Colon (tissue), 2 donors: ENCODE data around the gene GIGYF2.
"Not testable (repeated sequence)": the region's sequence is repeated elsewhere in the genome, so short reads cannot be mapped to it uniquely, and the experiment has no call there.

Experiments used
- FAIRE-seq: peaks from 2 replicates; lab custom pipeline; 2012; peaks lifted over from hg19 to GRCh38; lab: Jason Lieb, UNC
- donor health status: control.
- donor health status: control.

Gene GIGYF2

DNA sequence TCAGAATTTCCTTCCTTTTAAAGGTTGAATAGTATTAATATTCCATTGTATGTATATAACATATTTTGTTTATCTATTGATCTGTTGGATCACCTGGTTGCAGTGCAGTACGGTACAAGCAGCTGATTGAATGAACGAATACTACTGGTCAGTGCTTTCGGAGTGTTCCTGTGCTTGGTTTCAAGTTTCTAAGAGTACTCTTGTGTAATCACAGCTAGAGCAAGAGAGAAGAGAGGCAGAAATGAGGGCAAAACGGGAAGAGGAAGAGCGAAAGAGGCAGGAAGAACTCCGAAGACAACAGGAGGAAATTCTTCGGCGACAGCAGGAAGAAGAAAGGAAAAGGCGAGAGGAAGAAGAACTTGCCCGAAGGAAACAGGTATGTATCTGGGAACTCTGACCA, 119.5 kb downstream of the GIGYF2 start:
- FAIRE-seq = no peak

DNA sequence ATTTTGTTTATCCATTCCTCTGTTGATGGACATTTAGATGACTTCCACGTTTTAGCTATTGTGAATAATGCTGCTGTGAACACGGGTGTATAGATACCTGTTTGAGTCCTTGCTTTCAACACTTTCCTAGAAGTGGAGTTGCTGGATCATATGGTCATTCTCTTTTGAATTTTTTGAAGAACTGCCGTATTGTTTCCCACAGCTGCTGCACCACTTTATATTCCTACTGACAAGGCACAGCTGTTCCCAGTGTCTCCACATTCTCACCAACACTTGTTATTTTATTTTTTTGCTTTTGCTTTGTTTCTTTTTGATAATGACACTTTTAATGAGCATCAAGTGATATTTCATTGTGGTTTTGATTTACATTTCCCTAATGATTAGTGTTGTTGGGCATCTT, 120.6 kb downstream of the GIGYF2 start:
- no peak for FAIRE-seq

DNA sequence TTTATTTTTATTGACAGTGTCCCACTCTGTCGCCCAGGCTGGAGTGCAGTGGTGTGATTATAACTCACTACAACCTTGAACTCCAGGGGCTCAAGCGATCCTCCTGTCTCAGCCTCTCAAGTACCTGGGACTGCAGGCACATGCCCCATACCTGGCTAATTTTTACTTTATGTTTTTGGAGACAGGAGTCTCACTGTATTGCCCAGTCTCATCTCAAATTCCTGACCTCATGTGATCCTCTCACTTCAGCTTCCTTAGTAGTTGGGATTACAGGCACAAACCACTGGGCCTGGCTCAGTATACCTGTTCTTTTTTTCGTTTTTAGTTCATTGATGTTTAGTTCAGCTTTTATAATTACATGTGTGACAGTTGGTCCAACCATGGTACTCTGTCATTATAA, 132.9 kb downstream of the GIGYF2 start:
- no peak for FAIRE-seq

DNA sequence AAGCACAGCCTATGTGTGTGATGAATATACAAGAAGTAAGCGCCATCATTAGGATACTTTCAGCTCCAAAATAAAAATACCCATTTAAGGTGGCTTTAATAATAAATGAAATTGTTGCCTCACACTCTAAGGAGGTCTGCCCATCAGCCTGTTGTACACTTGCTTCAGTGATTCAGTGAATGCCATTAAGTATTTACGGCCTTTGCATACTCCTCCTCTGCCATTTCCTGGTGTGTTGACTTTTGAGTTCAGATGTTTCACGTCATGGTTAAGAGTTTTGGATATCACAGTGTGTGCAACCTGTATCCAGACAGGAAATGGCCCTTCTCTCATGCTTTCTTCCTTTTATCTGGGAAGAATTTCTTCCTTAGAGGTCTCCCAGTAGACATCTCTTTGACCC, 134.4 kb downstream of the GIGYF2 start:
- no peak for FAIRE-seq

DNA sequence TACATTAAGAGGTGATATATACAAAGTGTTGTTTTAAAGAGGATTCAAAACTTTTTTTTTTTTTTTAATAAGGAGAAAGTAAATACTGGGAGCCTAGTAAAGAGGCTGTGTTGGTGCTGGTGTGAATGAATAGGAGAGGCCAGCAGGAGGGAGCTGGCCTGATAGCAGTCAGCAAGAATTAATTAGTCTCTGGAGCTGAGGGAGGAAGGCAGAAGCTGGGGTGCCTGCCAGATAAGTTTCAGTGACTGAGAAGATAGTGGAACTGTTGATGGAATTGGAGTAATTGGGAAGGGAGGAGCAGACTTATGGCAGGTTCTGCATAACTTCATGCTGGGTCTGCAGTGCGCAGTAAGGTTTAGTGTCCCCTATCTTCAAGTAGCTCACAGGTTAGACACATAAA, 136.7 kb downstream of the GIGYF2 start:
- no peak for FAIRE-seq

DNA sequence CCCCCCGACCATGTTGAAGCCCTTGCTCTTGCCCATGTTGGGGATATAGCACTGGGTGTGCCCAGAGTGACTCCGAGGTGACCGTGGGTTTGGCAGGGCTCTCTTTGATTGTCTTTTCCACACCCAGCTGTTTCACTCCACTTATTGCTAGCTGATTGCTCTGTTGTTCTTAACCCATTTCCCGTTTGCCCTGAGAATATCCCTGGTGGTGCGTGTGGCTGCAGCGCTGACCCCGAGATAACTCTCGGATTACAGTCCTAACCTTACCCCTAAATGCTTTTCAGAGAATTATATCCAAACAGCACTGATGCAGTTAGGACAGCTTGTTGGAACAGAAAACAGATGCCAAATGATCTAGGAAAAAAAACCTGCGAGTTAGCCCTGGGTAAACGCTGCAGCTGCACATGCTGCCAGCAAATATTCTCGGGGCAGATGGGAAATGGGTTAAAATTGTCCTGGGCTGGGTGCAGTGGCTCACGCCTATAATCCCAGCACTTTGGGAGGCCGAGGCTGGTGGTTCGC, 138.6 kb downstream of the GIGYF2 start:
- FAIRE-seq = no peak

DNA sequence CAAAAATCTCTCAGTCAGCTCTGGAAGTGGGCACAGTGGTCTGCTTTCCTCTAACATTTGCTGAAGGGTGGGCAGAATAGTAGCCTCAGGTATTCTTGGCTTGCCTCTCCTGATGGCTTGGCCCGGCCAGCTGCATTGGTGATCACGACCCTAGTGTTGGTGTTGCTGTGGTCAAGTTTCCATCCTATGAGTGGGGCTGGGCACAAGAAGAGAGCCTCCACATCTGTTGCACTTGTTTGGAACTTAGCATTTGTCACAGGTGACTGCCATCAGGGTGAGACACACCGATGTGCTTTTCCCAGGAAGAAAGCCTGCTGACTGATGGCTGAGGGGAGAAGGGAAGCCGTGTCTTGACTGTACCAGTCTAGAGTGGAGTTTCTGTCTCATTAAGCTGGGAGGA, 139.8 kb downstream of the GIGYF2 start:
- FAIRE-seq = no peak

DNA sequence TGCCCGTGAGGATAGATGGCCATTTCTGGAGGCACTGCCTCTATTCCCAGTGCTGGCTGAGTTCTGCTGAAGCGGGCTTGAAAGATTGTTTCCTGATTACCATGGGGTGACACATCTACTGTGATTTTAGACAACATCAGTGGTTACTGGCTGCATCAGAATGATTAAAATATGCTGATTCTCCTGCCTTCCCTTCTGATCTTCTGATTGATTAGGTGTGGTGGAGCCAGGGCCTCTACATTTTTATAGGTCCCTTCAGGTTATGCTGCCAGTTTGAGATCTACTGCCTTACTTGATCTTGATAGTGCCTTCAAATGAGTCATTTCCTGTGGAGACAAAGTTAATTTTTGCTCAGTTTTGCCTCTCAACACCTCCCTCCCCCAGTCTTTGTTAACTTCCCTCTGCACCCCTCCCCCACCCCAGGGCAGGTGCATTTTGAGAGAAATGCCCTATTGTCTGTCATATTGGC, 141.3 kb downstream of the GIGYF2 start:
- FAIRE-seq = no peak

DNA sequence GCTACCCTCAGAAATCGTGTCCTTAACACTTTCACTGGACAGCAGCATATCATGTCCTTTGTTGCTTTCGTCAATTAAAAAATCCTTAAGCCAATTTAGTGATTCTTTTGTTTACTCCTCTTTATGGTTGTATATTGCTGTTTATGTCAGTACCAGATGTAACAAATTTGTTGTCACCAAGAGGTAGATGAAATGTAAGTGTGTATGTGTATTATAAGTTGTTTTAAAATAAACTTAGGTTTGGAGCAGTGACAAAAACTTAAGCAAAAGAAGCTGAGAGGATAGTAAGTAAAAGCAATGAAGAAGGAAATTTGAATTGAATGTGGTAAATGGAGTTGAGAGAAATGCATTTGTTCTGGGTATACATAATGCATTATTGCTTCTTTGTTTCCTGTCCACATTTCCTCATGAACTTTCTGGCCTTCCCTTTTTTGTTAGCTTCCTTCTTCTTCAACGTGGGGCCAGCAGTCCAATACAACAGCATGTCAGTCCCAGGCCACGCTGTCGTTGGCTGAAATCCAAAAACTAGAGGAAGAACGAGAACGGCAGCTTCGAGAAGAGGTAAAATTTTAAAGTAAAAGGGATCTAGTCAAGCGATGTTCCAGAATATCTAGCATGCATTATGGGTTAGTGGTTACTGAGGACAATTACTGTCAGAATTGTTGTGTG, 142.4 kb downstream of the GIGYF2 start:
- FAIRE-seq = peak; percentile 83

DNA sequence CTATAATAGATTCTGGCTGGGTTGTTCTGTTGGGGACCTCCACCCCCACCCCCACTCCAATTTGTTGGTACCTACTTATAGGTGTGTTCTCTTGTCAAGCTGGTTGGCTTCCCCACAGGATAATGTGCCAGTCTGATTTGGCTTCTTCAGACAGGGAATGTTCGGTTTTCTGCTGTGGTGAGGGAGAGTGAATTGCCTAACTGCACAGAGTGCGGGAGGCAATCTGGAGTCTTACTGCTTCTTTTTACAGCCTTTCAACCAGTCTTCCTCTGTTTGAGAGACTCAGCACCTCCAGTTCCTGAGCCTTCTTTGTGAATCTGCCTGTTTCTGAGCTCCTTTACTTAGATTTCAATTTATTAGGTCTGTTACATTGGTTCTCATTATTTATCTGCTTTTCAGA, 145.6 kb downstream of the GIGYF2 start:
- FAIRE-seq = no peak

DNA sequence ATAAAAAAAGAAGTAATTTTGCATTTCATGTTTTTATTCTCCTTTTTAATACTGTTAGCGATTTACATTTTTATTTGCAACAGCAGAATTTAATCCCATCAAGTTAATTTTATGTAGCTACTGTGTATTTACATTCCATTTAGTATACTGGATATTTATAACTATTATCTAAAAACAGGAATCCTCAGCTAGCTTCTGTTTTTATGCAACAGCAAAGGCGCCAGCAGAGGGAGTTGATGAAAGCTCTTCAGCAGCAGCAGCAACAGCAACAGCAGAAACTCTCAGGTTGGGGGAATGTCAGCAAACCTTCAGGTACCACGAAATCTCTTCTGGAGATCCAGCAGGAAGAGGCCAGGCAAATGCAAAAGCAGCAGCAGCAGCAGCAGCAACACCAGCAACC, 146.7 kb downstream of the GIGYF2 start:
- no peak for FAIRE-seq

DNA sequence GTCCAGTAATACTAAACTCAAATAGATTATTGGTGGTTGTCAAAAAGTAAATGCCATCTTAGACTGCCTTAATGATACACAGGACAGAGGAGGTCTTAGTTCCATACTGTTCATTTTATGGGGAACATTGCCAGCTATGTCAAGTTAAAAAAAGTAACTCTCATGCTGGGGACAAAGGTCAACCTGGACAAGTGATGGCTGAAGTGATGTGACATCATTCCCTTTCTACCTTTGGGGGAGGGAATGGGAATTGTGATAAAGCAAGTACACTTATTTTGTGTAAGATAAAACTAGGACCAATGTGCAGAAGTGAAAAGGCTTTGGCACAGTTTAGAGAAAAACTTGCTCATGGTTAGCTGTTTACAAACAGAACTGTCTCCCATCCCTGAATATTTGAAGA, 148.9 kb downstream of the GIGYF2 start:
- FAIRE-seq = no peak

DNA sequence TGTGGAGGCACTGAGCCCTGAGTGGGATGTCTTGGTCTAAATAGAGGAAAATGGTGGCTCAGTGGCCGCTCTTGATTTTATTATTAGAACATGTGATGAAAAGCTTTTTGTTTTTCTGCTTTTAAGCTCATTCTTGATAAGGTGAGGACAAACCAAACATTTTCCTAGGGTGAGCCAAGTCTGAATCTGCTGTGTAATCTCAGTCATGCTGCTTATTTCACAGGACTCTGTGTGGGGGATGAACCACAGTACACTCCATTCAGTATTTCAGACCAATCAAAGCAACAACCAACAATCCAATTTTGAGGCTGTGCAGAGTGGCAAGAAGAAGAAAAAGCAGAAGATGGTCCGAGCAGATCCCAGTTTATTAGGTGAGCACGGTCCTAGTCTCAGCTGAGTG, 152.9 kb downstream of the GIGYF2 start:
- FAIRE-seq = no peak

DNA sequence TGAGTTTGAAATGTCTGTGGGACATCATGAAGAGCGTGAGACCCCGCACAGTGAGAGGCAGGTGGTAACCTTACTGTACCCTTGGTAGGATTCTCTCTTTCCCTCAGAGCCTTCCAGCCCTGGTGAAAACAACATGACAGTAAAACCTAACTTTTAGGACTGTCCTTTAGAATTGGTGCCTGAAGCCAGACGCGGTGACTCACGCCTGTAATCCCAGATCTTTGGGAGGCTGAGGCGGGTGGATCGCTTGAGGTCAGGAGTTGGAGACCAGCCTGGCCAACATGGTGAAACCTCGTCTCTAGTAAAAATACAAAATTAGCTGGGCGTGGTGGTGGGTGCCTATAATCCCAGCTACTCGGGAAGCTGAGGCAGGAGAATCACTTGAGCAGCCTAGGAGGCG, 154.9 kb downstream of the GIGYF2 start:
- FAIRE-seq = not testable (repeated sequence)

DNA sequence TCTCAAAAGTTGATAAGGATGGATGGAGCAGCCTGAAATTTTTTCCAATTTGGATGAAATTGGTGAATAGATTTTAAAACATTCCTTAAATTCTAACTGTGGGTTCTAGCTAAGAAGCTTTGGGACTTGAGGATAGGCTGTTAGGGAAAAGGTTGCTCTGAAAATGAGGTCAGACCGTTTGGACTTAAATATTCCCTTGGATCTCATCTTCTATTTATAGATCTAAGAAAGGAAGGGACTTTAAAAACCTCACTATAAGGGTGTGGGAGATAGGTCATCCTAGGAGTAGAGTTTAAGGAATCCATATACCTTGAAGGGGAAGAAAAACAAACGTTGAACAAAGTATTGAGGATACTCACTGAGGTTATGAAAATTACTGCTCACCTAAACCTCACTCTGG, 155.5 kb downstream of the GIGYF2 start:
- no peak for FAIRE-seq

DNA sequence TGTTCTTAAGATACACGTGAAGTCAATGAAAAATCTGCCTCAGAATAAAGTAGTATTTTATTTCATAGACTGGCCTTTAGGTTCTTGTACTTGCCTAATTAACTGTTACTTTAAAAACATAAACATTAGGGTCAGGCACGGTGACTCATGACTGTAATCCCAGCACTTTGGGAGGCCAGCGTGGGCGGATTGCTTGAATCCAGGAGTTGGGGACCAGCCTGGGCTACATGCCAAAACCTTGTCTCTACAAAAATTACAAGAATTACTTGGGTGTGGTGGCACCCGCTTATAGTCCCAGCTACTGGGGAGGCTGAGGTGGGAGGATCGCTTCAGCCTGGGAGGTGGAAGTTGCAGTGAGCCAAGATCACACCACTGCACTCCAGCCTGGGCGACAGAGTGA, 157.0 kb downstream of the GIGYF2 start:
- no peak for FAIRE-seq

DNA sequence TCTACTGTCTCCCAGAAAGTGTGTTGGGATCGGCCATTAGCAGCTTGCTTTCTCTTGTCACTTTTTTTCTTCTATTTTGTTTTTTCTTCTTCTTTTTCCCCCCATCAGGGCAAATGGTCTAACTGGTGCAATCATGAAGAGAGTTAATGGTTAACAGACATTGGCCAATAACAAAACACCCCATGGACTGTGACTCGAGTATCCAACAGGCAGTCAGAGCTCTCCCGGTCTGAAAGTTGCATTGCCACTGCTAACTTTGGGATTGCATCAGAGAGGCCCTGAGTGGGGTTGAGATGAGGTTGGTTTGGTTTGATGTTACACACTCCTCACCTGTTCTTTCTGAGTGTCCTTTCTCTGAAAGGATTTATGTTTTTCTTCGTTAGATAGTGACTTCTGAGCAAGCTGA, 160.0 kb downstream of the GIGYF2 start:
- FAIRE-seq = no peak

DNA sequence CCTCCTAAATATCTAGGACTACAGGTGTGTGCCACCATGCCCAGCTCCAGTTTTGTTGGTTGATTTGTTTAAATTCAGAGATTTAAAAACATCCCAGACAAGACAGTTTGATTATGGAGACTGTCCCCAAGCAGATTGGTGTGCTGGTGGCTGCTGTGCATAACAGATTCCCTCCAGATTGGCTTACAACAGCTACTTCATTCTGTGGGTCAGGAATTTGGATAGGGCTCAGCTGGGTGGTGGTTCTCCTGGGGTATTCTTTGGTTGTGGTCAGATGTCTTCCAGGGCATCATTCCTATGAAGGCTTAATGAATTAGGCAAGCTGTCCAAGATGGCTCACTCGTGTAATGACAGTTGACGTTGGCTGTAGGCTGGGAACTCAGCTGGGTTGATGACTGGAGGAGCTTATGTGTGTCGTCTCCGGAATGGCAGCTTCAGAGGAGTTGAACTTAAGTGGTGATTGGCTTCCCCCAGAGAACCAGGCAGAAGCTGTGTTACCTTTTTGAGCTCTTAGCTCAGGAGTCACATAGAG, 162.3 kb downstream of the GIGYF2 start:
- no peak for FAIRE-seq

DNA sequence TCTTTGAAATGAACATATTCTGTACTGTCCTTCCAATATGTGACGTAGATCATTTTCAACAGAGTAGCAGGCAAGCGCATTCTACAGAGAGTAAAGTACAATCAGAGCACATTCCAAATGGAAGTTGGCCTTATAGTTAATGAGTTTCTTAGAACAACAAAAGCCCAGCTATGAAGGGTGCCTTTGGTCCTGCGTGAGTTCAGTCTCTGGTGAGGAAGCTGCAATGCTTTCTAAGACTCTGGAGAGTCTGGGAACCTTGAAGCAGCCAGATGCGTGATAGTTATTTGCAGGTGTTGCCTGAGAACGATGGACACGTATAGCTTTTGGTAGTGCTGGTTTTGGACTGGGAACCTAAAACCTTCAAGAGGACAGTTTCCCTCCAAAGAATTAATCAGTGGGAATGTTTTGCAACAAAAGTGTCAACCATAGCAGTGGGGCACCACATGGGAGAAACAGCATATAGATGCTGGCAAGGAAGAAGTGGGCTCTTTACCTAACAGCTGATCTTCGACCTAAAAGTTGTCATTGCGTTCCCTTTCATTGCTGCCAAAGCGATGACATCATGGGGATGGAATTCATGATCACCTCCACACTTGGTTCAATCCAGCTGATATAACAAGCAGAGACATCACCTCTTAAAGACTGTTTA, 163.6 kb downstream of the GIGYF2 start:
- FAIRE-seq = no peak

DNA sequence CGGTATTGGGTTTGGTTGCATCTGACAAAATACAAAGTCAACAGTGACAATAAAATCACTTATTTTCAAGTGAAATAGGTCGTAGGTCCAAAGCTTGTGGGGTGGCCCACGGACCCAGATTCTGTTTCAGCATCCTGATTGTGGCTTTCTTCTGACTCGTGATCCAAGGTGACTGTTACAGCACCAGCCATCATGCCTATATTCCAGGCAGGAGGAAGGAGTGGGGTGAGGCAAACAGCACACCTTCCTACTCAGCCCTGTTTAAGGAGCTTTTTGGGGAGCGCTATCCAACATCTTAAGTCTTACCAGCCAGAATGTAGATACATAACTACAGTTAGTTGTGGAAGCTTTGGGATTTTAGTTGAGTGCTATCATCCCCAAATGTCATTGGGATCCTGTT, 164.2 kb downstream of the GIGYF2 start:
- FAIRE-seq = no peak

DNA sequence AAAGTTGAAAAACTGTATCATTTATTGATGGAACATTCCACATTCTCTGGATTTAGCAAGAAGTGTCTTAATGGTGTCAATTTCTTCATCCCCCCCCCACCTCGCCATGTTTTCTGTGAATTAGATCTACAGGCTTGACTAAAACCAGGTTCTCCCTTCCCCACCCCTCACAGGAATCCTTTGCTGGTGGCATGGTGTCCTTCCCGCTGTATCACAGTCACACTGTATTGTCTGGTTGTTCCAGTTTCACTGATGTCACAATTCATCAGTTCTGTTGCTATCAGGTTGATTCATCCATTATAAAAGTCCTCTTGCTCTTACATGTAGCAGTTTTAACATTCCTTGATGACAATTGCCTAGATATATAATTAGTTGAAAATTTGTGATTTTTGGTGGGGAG, 166.9 kb downstream of the GIGYF2 start:
- FAIRE-seq = no peak

DNA sequence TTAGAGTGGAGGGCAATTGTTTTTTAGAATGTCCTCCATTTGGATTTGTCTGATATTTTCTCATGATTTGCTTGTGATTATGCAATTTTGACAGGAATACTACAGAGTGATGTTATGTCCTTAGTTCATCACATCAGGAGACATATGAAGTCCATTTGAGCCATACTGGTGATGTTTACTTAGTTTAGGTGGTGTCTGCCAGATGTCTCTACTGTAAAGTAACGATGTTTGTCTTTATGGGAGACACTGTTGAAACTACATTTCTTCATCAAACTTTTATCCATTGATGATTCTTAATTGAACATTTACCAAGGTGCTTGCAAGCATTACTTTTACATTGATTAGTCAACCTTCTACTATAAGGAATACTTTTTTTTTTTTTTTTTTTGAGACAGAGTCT, 168.0 kb downstream of the GIGYF2 start:
- FAIRE-seq = no peak

DNA sequence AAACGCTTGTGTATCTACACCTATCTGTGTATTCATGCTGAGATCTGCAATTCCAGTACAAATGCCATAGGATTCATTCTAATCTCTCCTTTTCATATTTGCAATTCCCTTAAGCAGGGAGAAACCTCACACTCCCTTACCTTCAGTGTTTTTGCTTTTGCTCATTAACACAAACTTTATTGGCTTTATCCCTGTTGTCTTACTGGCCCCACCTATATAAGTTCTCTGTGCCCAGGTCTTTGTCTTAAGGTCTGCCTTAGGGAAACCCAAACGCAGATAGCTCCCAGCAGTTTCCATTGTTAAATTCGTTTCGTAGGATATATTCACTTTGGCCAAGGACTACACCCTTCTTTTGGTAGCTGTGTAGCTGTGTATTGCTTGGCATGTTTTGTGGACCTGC, 169.0 kb downstream of the GIGYF2 start:
- no peak for FAIRE-seq
